ENCODE results near the gene GHRL. TPM values are rescaled to one million over a fixed set of nuclear protein-coding genes. Genes with fewer than 3 reads are reported as not detected.

GHRL gene
- total and polyA plus RNA-seq, 2 of the 4 experiments (the other 2 are of a cell fraction) = 0.27 TPM; not detected in 1

- H4K91ac ChIP-seq (ENCODE audit: insufficient read depth, low read depth, low read length) = no peak overlapping the region
- DNase-seq = no peak
- H3K4ac ChIP-seq (ENCODE audit: low read depth, low read length) = no peak overlapping the region
- peaks cover 70% of the 10 kb centered on the region for H3K36me3 ChIP-seq (ENCODE audit: control insufficient read depth, insufficient read depth, low read length)
- no peak overlapping the region for H3K9ac ChIP-seq (ENCODE audit: low read depth, low read length)
- no peak overlapping the region for H2BK120ac ChIP-seq (ENCODE audit: low read depth, low read length)
- H3K56ac ChIP-seq (ENCODE audit: extremely low read depth, insufficient read depth, low read length) = no peak overlapping the region
- no peak overlapping the region for H2AK9ac ChIP-seq (replicated peaks; ENCODE audit: low read depth, low read length, poor library complexity)
- no peak for ATAC-seq (ENCODE audit: low read depth)
- no peak overlapping the region for H3K18ac ChIP-seq (ENCODE audit: low read depth, low read length)
- H4K20me1 ChIP-seq (ENCODE audit: insufficient read depth, low read length) = peaks cover 37% of the 10 kb centered on the region
- peaks cover 8% of the 10 kb centered on the region; the same call in 1 of the 2 replicates for H3K9me1 ChIP-seq (ENCODE audit: insufficient read depth, low read length)
- peaks cover 22 to 44% of the 10 kb centered on the region in 2 experiments for H3K79me1 ChIP-seq (ENCODE audit: low read depth in 1 of 2, low read length in 2 of 2)
- ChIA-PET CTCF (no interaction called here), POLR2A (ENCODE audit: unreplicated experiment) (no interaction called here)
- H2BK15ac ChIP-seq (ENCODE audit: low read depth, low read length) = no peak overlapping the region
- no peak overlapping the region for H3K4me2 ChIP-seq (ENCODE audit: low read depth, low read length)
- no peak overlapping the region for H2AK5ac ChIP-seq (ENCODE audit: low read depth, low read length)
- in situ Hi-C loops (cut with MboI; ENCODE audit: low sequenced_read_pairs) (no loop called here), dilution Hi-C loops (cut with HindIII; ENCODE audit: low sequenced_read_pairs, unreplicated experiment) (no loop called here), intact Hi-C loops (cut with micrococcal nuclease) (no loop called here)
- H3K23ac ChIP-seq (ENCODE audit: low read depth, low read length) = no peak overlapping the region
- H2AFZ ChIP-seq (replicated peaks; ENCODE audit: low read length, poor library complexity) = no peak overlapping the region
- H4K8ac ChIP-seq (ENCODE audit: low read depth in 2 of 2, low read length in 2 of 2) = no peak overlapping the region
- no peaks in the 10 kb centered on the region for H3K27me3 ChIP-seq (ENCODE audit: control insufficient read depth, insufficient read depth, low read length)
- H3K4me3 ChIP-seq (ENCODE audit: insufficient read depth, low read depth, low read length) = no peak overlapping the region
- peaks cover 6% of the 10 kb centered on the region for H3K4me1 ChIP-seq (ENCODE audit: control insufficient read depth, insufficient read depth, low read length)
- no peak overlapping the region for H2BK5ac ChIP-seq (ENCODE audit: low read depth, low read length, poor library complexity, severe bottlenecking)
- BruUV-seq (replicated peaks) = no TSS peak
- TF ChIP-seq, protein P1, sequence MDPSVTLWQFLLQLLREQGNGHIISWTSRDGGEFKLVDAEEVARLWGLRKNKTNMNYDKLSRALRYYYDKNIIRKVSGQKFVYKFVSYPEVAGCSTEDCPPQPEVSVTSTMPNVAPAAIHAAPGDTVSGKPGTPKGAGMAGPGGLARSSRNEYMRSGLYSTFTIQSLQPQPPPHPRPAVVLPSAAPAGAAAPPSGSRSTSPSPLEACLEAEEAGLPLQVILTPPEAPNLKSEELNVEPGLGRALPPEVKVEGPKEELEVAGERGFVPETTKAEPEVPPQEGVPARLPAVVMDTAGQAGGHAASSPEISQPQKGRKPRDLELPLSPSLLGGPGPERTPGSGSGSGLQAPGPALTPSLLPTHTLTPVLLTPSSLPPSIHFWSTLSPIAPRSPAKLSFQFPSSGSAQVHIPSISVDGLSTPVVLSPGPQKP (IDR thresholded peaks at IDR 0.05; ENCODE audit: borderline replicate concordance, low read depth, low read length) = no peak
- TF ChIP-seq, protein P2, sequence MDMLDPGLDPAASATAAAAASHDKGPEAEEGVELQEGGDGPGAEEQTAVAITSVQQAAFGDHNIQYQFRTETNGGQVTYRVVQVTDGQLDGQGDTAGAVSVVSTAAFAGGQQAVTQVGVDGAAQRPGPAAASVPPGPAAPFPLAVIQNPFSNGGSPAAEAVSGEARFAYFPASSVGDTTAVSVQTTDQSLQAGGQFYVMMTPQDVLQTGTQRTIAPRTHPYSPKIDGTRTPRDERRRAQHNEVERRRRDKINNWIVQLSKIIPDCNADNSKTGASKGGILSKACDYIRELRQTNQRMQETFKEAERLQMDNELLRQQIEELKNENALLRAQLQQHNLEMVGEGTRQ (IDR thresholded peaks at IDR 0.05; ENCODE audit: low read depth, low read length) = no peak
- TF ChIP-seq SMC3 (IDR thresholded peaks at IDR 0.05; ENCODE audit: low read depth, low read length) (no peak), POLR2A (IDR thresholded peaks at IDR 0.05; ENCODE audit: low read depth, low read length) (no peak), CEBPB (IDR thresholded peaks at IDR 0.05; ENCODE audit: low read depth, low read length) (no peak), MAFK (IDR thresholded peaks at IDR 0.05; ENCODE audit: low read depth, low read length) (no peak), MXI1 (IDR thresholded peaks at IDR 0.05; ENCODE audit: borderline replicate concordance, low read depth, low read length) (no peak), FOS (IDR thresholded peaks at IDR 0.05; ENCODE audit: low read depth, low read length) (no peak), BHLHE40 (IDR thresholded peaks at IDR 0.05; ENCODE audit: low read depth, low read length) (no peak), RFX5 (IDR thresholded peaks at IDR 0.05; ENCODE audit: low read depth, low read length) (no peak)
- H3K27ac ChIP-seq (ENCODE audit: insufficient read depth, low read length) = no peak overlapping the region
- H2BK20ac ChIP-seq (ENCODE audit: low read depth, low read length) = no peak overlapping the region
- no peaks in the 10 kb centered on the region for H3K9me3 ChIP-seq (ENCODE audit: control insufficient read depth, insufficient read depth, low read length)
- H4K5ac ChIP-seq (ENCODE audit: low read depth, low read length) = no peak overlapping the region
- WGBS, 2 experiments (ENCODE audit: extremely low coverage in 2 of 2, insufficient read length in 1 of 2) = 67% methylated on average over 1 of the region's 3 CpGs; no CpG with 5 or more reads in 1 of the 2 experiments
- H3K14ac ChIP-seq (replicated peaks; ENCODE audit: low read depth, low read length) = no peak overlapping the region
Measured at GRCh38 chr3:10306156-10306555, 13.4 kb upstream of the GHRL start.

Data from IMR-90 (cell line).